Mammary epithelial cell (primary cell): ENCODE data around the gene PTPRG.

ENCODE experiments used
- EZH2 ChIP-seq: IDR thresholded peaks from 2 replicates; pipeline ENCODE4 v1.6.1; 2012; ENCODE audit warnings: low read length, inconsistent platforms, borderline replicate concordance
- TF ChIP-seq, protein P1 (sequence below), 2 donors: IDR thresholded peaks in 1 of 2; conservative IDR thresholded peaks in 1 of 2; 2 replicates each; pipeline ENCODE4 v1.5.1; 2011 to 2012; ENCODE audit warnings: inconsistent platforms in 2 of 2, low read length in 2 of 2, mild to moderate bottlenecking in 2 of 2, control low read depth in 1 of 2, low read depth in 1 of 2; ENCODE audit not compliant: insufficient read depth in 1 of 2; ENCODE audit errors: extremely low read depth in 1 of 2

DNA sequence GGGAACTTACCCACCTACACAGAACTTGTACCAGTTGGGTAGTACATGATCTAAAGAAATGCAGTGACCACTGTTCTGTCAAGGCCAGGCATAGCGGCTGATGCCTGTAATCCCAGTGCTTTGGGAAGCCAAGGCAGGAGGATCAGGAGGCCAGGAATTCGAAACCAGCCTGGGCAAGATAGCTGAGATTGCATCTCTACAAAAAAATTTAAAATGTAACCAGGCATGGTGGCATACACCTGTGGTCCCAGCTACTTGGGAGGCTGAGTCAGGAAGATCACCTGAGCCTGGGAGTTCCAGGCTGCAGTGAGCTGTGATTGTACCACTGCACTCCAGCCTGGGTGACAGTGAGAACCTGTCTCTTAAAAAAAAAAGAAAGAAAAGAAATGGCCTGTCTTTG is 491.0 kb downstream of the PTPRG start:
- TF ChIP-seq, protein P1, sequence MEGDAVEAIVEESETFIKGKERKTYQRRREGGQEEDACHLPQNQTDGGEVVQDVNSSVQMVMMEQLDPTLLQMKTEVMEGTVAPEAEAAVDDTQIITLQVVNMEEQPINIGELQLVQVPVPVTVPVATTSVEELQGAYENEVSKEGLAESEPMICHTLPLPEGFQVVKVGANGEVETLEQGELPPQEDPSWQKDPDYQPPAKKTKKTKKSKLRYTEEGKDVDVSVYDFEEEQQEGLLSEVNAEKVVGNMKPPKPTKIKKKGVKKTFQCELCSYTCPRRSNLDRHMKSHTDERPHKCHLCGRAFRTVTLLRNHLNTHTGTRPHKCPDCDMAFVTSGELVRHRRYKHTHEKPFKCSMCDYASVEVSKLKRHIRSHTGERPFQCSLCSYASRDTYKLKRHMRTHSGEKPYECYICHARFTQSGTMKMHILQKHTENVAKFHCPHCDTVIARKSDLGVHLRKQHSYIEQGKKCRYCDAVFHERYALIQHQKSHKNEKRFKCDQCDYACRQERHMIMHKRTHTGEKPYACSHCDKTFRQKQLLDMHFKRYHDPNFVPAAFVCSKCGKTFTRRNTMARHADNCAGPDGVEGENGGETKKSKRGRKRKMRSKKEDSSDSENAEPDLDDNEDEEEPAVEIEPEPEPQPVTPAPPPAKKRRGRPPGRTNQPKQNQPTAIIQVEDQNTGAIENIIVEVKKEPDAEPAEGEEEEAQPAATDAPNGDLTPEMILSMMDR (conservative IDR thresholded peaks at IDR 0.05 in 1 of 2, IDR thresholded peaks at IDR 0.05 in 1 of 2; ENCODE audit: extremely low read depth in 1 of 2, insufficient read depth in 1 of 2, low read depth in 1 of 2, low read length in 2 of 2): no peak
- TF ChIP-seq EZH2: no peak
